ENCODE results near the gene KLK15. TPM values are rescaled to one million over a fixed set of nuclear protein-coding genes. Genes with fewer than 3 reads are reported as not detected.

The KLK15 gene
- total and polyA plus RNA-seq, 2 of the 8 experiments (the other 6 are each of a cell fraction or from before 2014, with no cell fraction given) = not detected

DNA sequence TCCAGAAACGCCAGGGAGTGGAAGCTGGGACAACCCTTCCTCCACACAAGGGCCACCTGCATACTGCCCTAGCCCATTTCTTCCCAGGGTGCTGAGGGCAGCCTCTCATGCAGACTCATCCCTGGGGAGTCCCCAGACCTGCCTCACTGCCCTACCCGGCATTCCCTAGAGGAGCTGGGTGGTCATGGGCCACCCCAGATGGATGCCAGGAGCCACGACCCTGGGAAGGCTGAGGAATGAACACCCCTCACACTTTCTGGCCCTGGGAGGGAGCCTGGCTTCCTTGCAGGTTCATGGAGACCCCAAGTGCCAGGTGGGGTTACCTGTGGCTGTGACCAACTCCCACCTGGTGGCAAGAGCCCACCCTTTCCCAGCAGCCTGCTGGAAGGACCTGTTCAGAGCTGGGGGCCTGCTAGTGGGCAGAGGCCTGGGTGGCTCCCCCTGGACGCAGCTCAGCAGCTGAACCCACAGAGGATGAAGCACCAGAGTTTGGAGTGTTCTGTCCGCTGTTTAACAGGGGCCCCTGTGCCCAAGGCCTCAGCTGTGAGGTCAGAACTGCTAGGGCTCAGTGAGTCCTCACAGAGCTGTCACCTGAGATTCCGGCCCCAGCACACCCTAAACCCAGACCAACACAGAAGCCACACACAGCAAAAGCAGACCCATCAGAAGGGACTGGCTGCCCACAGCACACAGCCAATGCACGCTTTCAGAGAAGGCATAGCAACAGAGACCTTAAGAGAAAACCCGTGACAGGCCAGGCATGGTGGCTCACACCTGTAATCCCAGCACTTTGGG lies 36.5 kb downstream of the KLK15 start (continued):
- TF ChIP-seq, protein P1, sequence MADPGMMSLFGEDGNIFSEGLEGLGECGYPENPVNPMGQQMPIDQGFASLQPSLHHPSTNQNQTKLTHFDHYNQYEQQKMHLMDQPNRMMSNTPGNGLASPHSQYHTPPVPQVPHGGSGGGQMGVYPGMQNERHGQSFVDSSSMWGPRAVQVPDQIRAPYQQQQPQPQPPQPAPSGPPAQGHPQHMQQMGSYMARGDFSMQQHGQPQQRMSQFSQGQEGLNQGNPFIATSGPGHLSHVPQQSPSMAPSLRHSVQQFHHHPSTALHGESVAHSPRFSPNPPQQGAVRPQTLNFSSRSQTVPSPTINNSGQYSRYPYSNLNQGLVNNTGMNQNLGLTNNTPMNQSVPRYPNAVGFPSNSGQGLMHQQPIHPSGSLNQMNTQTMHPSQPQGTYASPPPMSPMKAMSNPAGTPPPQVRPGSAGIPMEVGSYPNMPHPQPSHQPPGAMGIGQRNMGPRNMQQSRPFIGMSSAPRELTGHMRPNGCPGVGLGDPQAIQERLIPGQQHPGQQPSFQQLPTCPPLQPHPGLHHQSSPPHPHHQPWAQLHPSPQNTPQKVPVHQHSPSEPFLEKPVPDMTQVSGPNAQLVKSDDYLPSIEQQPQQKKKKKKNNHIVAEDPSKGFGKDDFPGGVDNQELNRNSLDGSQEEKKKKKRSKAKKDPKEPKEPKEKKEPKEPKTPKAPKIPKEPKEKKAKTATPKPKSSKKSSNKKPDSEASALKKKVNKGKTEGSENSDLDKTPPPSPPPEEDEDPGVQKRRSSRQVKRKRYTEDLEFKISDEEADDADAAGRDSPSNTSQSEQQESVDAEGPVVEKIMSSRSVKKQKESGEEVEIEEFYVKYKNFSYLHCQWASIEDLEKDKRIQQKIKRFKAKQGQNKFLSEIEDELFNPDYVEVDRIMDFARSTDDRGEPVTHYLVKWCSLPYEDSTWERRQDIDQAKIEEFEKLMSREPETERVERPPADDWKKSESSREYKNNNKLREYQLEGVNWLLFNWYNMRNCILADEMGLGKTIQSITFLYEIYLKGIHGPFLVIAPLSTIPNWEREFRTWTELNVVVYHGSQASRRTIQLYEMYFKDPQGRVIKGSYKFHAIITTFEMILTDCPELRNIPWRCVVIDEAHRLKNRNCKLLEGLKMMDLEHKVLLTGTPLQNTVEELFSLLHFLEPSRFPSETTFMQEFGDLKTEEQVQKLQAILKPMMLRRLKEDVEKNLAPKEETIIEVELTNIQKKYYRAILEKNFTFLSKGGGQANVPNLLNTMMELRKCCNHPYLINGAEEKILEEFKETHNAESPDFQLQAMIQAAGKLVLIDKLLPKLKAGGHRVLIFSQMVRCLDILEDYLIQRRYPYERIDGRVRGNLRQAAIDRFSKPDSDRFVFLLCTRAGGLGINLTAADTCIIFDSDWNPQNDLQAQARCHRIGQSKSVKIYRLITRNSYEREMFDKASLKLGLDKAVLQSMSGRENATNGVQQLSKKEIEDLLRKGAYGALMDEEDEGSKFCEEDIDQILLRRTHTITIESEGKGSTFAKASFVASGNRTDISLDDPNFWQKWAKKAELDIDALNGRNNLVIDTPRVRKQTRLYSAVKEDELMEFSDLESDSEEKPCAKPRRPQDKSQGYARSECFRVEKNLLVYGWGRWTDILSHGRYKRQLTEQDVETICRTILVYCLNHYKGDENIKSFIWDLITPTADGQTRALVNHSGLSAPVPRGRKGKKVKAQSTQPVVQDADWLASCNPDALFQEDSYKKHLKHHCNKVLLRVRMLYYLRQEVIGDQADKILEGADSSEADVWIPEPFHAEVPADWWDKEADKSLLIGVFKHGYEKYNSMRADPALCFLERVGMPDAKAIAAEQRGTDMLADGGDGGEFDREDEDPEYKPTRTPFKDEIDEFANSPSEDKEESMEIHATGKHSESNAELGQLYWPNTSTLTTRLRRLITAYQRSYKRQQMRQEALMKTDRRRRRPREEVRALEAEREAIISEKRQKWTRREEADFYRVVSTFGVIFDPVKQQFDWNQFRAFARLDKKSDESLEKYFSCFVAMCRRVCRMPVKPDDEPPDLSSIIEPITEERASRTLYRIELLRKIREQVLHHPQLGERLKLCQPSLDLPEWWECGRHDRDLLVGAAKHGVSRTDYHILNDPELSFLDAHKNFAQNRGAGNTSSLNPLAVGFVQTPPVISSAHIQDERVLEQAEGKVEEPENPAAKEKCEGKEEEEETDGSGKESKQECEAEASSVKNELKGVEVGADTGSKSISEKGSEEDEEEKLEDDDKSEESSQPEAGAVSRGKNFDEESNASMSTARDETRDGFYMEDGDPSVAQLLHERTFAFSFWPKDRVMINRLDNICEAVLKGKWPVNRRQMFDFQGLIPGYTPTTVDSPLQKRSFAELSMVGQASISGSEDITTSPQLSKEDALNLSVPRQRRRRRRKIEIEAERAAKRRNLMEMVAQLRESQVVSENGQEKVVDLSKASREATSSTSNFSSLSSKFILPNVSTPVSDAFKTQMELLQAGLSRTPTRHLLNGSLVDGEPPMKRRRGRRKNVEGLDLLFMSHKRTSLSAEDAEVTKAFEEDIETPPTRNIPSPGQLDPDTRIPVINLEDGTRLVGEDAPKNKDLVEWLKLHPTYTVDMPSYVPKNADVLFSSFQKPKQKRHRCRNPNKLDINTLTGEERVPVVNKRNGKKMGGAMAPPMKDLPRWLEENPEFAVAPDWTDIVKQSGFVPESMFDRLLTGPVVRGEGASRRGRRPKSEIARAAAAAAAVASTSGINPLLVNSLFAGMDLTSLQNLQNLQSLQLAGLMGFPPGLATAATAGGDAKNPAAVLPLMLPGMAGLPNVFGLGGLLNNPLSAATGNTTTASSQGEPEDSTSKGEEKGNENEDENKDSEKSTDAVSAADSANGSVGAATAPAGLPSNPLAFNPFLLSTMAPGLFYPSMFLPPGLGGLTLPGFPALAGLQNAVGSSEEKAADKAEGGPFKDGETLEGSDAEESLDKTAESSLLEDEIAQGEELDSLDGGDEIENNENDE (IDR thresholded peaks at IDR 0.05; ENCODE audit: insufficient replicate concordance, low read length) = no peak
- TF ChIP-seq JUND (IDR thresholded peaks at IDR 0.05; ENCODE audit: low read length) (no peak), PHF8 (conservative IDR thresholded peaks at IDR 0.05; ENCODE audit: low read depth, low read length) (no peak), RFX5 (IDR thresholded peaks at IDR 0.05; ENCODE audit: borderline replicate concordance, low read depth, low read length) (no peak), SP4 (IDR thresholded peaks at IDR 0.05; ENCODE audit: low read length) (0 out of 2 replicates have a peak, but pooled peaks have one; percentile 3), JUN (IDR thresholded peaks at IDR 0.05; ENCODE audit: low read depth, low read length) (no peak), POLR2A (IDR thresholded peaks at IDR 0.05; ENCODE audit: control extremely low read depth in 1 of 2, low read depth in 2 of 2, low read length in 2 of 2) (peak in 1 of 2 experiments; percentile 27; a peak in 2 of 3 replicates), HDAC2 (IDR thresholded peaks at IDR 0.05; ENCODE audit: borderline replicate concordance in 1 of 2, low read depth in 2 of 2, low read length in 2 of 2) (no peak)
- TF ChIP-seq, protein P2, sequence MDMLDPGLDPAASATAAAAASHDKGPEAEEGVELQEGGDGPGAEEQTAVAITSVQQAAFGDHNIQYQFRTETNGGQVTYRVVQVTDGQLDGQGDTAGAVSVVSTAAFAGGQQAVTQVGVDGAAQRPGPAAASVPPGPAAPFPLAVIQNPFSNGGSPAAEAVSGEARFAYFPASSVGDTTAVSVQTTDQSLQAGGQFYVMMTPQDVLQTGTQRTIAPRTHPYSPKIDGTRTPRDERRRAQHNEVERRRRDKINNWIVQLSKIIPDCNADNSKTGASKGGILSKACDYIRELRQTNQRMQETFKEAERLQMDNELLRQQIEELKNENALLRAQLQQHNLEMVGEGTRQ (IDR thresholded peaks at IDR 0.05; ENCODE audit: low read length) = no peak; the same call in 1 of the 2 replicates

All from H1 (cell line).